Sigmoid colon (tissue), 4 donors: ENCODE measurements around the gene C7orf33.

Source experiments
- CTCF ChIP-seq, 4 experiments: fragments of 450-650 bp in 3 of 4; fragments of 200-600 bp in 1 of 4; IDR thresholded peaks; one replicate each; pipeline ENCODE4 v1.5.1; 2016 to 2019; ENCODE audit warnings: antibody characterized with exemption in 4 of 4, mild to moderate bottlenecking in 3 of 4, moderate library complexity in 2 of 4
- EP300 ChIP-seq, 4 donors: sonication (generic); formaldehyde crosslinking; IDR thresholded peaks; one replicate each; pipeline ENCODE4 v1.6.1; 2017; ENCODE audit warnings: antibody characterized with exemption in 4 of 4
- POLR2AphosphoS5 ChIP-seq, 4 donors: sonication (generic); formaldehyde crosslinking; IDR thresholded peaks; one replicate each; pipeline ENCODE4 v1.6.1; 2017; ENCODE audit warnings: antibody characterized with exemption in 4 of 4

- no peak for TF ChIP-seq POLR2AphosphoS5 (IDR thresholded peaks at IDR 0.05)
- no peak for TF ChIP-seq EP300 (IDR thresholded peaks at IDR 0.05)
- no peak for TF ChIP-seq CTCF (IDR thresholded peaks at IDR 0.05)
Measured at GRCh38 chr7:148580446-148580845, 10.1 kb upstream of the C7orf33 start.
